DOHH2 (cell line): ENCODE results near the gene NOTCH4.

Source experiments
- CTCF ChIP-seq: fragments of 200-600 bp; sonication (generic); IDR thresholded peaks from one replicate; pipeline ENCODE4 v1.5.1; 2014; ENCODE audit warnings: antibody characterized with exemption, mild to moderate bottlenecking, low read depth, low read length; ENCODE audit not compliant: poor library complexity, severe bottlenecking
- EZH2phosphoT487 ChIP-seq: fragments of 200-600 bp; sonication (generic); IDR thresholded peaks from 2 replicates; pipeline ENCODE4 v1.6.1; 2017; ENCODE audit warnings: borderline replicate concordance, mild to moderate bottlenecking, antibody characterized with exemption, low read length, moderate library complexity, mixed read lengths

GRCh38 chr6:32247401-32247800 lies 23.5 kb upstream of the NOTCH4 start:
- no peak for TF ChIP-seq CTCF
- TF ChIP-seq EZH2phosphoT487: no peak
